K562 treated with DMSO at 1 percent for 12 hours (cell line): ENCODE results near the gene OTOL1. TPM values are rescaled to one million over a fixed set of nuclear protein-coding genes. Genes with fewer than 3 reads are reported as not detected.

Experiments
- total RNA-seq: library from RNA; unstranded; fragments of 300-600 nt; gene quantifications from 2 replicates; pipeline ENCODE4 v1.2.3, GENCODE V29; 2022; ENCODE audit not compliant: insufficient read depth

OTOL1 gene
- not detected in 2 replicates for total RNA-seq

GRCh38 chr3:161496508-161496907 is at the start of gene OTOL1:
Gene OTOL1 (plus strand): TSS chr3:161496808. CDS start chr3:161496808, 0 bp downstream.

Other genes with a start within 250 kb of the OTOL1 start
- not detected in 2 replicates for gene SPTSSB, start 125.3 kb upstream of the OTOL1 start, total RNA-seq